ENCODE results near the gene SLC19A1. TPM values are rescaled to one million over a fixed set of nuclear protein-coding genes. Genes with fewer than 3 reads are reported as not detected.
"Not testable (repeated sequence)": the region's sequence is repeated elsewhere in the genome, so short reads cannot be mapped to it uniquely, and the experiment has no call there.

Gene SLC19A1
- total RNA-seq, 1 donor, result 7.4 TPM

DNA sequence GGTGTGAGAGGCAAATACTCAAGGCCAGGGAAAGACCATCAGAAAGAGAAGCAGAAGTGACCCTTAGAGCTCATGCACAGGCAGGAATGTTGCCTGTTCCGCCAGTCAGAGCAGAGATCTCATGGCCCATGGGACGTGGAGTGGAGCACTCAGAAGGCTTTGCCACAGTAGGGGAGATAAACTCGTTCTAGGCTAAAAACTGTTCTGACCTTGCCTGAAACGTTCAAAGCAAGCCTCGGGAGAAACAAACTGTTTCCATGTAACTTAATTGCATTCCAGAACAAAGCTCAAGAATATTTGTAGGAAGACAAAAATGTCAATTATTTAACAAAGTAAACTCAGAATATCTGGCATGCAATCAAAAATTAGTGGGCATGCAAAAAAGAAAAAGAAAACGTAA lies 20.7 kb upstream of the SLC19A1 start:
- no peak for DNase-seq (ENCODE audit: low read depth)

DNA sequence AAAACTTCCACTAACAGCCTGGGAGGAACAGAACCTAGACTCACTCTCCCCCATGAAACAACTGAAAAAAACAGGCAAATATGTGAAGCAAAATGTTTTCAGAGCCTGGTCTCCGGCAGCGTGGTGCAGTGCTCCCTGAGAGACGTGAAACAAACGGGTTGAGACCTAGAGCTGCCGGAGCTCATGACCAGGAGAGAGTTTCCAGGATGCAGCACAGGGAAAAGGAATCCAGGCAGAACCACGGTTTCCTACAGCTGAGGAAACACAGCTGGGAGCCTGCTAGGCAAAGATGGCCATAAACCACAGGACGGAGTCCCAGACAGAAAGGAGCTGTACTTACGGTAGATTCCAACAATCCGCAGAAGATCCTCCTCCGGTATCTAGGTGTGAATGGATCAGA lies 20.2 kb upstream of the SLC19A1 start:
- TF ChIP-seq, protein P1, sequence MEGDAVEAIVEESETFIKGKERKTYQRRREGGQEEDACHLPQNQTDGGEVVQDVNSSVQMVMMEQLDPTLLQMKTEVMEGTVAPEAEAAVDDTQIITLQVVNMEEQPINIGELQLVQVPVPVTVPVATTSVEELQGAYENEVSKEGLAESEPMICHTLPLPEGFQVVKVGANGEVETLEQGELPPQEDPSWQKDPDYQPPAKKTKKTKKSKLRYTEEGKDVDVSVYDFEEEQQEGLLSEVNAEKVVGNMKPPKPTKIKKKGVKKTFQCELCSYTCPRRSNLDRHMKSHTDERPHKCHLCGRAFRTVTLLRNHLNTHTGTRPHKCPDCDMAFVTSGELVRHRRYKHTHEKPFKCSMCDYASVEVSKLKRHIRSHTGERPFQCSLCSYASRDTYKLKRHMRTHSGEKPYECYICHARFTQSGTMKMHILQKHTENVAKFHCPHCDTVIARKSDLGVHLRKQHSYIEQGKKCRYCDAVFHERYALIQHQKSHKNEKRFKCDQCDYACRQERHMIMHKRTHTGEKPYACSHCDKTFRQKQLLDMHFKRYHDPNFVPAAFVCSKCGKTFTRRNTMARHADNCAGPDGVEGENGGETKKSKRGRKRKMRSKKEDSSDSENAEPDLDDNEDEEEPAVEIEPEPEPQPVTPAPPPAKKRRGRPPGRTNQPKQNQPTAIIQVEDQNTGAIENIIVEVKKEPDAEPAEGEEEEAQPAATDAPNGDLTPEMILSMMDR (IDR thresholded peaks at IDR 0.05; ENCODE audit: insufficient read depth, low read length), result no peak
- DNase-seq (ENCODE audit: low read depth), result no peak
- no peak overlapping the region for H3K4me3 ChIP-seq (ENCODE audit: low read depth, low read length)

More for the DNA sequence above, 20.7 kb upstream of the SLC19A1 start:
- TF ChIP-seq, protein P1 (IDR thresholded peaks at IDR 0.05; ENCODE audit: insufficient read depth, low read length), result no peak
- no peak overlapping the region for H3K4me3 ChIP-seq (ENCODE audit: low read depth, low read length)

DNA sequence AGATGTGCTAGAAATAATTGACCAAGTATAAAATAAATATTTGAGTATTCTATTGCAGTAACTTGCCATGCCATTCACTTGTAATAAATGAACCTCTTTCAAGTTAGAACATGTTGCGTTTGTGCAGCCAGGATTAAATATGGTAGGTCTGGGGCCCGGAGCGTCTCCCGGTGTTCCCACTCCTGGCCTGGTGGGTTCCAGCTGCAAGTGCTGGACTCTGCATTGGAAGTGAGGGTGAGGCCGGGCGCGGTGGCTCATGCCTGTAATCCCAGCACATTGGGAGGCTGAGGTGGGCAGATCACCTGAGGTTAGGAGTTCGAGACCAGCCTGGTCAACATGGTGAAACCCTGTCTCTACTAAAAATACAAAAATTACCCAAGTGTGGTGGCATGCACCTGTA lies 19.0 kb upstream of the SLC19A1 start:
- not testable (repeated sequence) for DNase-seq (ENCODE audit: low read depth); H3K4me3 ChIP-seq (ENCODE audit: low read depth, low read length)

DNA sequence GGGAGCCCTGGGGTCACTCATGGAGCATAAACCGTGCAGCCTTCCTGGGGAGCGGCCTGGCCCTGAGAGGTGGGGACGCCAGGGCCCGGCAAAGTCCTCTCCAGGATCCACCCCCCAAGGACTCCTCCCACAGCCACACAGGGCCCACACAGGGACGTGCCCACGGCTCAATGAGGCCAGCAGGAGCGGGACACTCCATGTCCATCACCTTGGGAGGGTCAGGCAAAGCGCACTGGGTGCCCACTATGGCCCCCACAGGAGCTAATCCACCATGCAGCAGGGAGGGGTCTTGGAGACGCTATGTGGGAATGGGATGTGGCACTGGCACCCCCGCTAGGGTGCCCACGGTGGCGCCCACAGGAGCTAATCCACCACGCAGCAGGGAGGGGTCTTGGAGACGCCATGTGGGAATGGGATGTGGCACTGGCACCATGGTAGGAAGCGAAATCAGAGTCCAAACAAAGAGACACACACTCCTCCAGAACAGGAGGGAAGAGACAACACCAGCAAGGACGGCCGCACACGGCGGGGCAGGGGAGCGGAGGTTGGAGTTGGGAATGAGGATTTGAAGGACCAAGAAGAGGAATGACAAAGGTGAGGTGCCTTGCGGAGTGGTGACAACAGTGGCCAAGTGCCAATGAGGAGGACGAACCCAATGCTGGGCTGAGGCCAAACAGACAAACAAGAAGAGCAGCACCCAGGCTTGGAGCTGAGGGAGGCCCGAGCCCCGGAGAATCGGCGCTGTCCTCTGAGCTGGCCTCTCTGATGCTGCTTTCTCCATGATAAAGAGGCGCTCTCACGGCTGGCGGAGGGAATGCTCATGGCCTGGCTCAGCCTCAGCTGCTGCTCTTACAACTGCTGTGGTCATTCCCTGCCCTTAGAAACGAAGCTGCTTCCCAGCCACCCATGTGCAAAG lies 18.1 kb upstream of the SLC19A1 start:
- TF ChIP-seq, protein P1 (IDR thresholded peaks at IDR 0.05; ENCODE audit: insufficient read depth, low read length), result no peak
- no peak for DNase-seq (ENCODE audit: low read depth)
- H3K4me3 ChIP-seq (ENCODE audit: low read depth, low read length), result no peak overlapping the region

DNA sequence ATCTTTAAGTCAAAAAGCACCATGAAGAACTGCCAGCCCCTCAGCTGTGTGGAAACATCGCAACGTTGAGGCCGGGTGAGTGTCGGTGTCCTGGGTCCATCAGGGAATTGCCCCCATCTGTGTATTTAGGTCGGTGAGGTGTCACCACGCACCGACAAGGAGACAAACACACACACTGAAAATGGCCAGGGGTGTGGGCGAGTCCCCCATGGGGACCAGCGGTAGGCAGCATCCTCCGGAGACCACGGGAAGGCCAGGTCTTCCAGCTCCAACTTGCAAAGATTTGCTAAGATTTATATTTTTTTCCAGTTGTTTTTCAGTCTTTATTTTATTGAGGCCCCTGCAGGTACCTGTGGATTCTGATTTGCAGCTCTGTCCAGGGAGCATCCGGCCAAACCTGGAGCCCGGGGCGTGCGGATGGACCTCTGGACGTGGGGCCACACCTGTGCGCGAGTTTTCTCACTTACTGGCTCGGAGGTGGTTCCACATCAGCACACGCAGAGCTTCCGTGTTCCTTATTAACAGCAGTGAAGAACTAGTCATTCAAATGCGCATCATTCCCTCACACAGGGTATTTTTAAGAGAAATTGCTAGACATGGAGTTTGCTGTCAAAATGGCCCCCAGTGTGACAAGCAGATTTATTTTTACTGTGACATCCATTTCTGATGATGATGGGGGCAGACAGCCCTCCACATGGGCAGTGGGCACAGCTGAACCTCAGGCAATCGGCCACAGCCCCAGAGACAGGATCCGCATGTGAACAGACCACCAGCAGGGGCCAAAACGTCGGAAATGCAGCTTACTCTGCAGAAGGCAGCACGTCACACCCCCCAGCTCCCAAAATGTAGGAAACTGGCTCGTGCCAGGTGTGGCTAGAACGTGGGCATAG lies 17.2 kb upstream of the SLC19A1 start:
- DNase-seq (ENCODE audit: low read depth), result no peak
- TF ChIP-seq, protein P1 (IDR thresholded peaks at IDR 0.05; ENCODE audit: insufficient read depth, low read length), result no peak
- H3K4me3 ChIP-seq (ENCODE audit: low read depth, low read length), result no peak overlapping the region

DNA sequence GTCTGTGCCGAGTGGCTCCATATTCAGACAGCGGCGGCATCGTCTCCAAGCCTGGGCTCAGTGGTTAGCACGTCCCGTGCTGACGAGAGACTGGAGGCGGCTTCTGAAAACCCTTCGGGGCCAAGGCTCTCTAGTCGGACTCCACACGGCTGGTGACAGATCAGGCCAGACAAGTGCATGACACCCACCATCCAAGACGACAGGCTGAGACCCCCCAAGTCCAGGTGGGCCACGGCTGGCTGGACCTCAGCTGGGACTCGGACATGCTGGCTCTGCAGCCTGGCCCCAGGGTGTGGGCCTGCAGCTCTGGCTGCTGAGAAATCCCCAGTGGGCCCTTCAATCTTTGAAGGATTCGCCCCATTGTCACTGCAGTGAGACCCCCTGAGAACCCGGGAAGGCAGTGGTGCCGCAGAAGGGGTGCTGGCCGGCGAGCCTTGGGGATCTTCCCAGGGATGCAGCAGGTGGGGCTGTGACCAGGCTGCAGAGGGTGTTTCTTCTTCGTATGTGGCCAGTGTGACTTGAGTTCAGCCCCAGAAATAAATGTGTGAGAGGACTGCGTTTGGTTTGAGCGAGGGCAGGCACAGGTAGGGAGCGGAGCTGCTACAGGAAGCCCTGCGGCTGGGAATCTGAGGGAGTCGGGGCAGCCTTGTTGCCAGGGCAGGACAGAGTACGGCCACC lies 15.9 kb upstream of the SLC19A1 start:
- TF ChIP-seq, protein P1 (IDR thresholded peaks at IDR 0.05; ENCODE audit: insufficient read depth, low read length), result no peak
- H3K4me3 ChIP-seq (ENCODE audit: low read depth, low read length), result no peak overlapping the region
- no peak for DNase-seq (ENCODE audit: low read depth)
